ENCODE measurements around the gene ALKBH7. TPM values are rescaled to one million over a fixed set of nuclear protein-coding genes. Genes with fewer than 3 reads are reported as not detected.

Gene ALKBH7
- polyA plus RNA-seq, 1 of the 3 experiments (the other 2 are of a cell fraction), result 46.0 TPM

DNA sequence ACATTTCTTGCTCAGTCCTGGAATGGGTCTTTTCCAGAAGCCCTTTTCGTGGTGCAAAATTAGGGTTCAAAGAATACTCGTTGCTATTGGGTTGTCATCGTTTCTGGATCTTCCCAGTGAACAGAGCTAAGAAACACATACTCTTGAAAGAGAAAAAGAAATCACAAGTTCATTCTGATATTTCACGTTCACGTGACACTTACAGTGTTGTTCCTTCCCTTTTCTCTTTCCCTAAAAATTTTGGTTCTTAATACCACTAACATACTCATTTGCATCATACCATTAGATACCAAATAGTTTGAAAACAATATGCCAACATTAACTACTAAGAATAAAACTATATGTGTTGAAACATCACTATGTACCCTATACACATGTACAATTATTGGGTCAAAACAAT is 33.8 kb downstream of the ALKBH7 start:
- Histone ChIP-seq H3K4me2 (no peak overlapping the region), H3K79me2 (ENCODE audit: insufficient read depth) (no peaks in the 10 kb centered on the region), H3K4me1 (ENCODE audit: control insufficient read depth in 1 of 2, insufficient read depth in 2 of 2, low read depth in 1 of 2, low read length in 1 of 2) (no peaks in the 10 kb centered on the region), H3K36me3 (replicated peaks in 1 of 2; ENCODE audit: control insufficient read depth in 1 of 2, insufficient read depth in 2 of 2, low read length in 1 of 2) (no peaks in the 10 kb centered on the region), H3K9me3 (no peaks in the 10 kb centered on the region), H3K9ac (no peak overlapping the region), H3K4me3 (ENCODE audit: low read depth in 2 of 2, low read length in 1 of 2) (no peak overlapping the region), H2AFZ (ENCODE audit: low read depth) (no peak overlapping the region), H3K27ac (ENCODE audit: low read depth in 2 of 2, low read length in 1 of 2) (no peak overlapping the region), H3F3A (replicated peaks; ENCODE audit: insufficient read depth) (no peaks in the 10 kb centered on the region), H3K27me3 (ENCODE audit: insufficient read depth) (no peaks in the 10 kb centered on the region), H3K9me2 (no peaks in the 10 kb centered on the region), H4K20me1 (ENCODE audit: insufficient read depth) (no peaks in the 10 kb centered on the region)
- TF ChIP-seq TAF1 (IDR thresholded peaks at IDR 0.05; ENCODE audit: borderline replicate concordance, low read depth, low read length) (no peak), JUND (IDR thresholded peaks at IDR 0.05) (no peak), SMC3 (IDR thresholded peaks at IDR 0.05; ENCODE audit: low read depth, low read length) (no peak), RCOR1 (IDR thresholded peaks at IDR 0.05; ENCODE audit: low read length) (no peak), SIN3A (IDR thresholded peaks at IDR 0.05; ENCODE audit: borderline replicate concordance, low read depth, low read length) (no peak), NFIC (IDR thresholded peaks at IDR 0.05; ENCODE audit: borderline replicate concordance) (no peak), FOSL2 (IDR thresholded peaks at IDR 0.05; ENCODE audit: borderline replicate concordance, low read depth) (no peak), TEAD4 (IDR thresholded peaks at IDR 0.05; ENCODE audit: borderline replicate concordance, insufficient read depth) (no peak), GABPA (IDR thresholded peaks at IDR 0.05; ENCODE audit: low read depth) (no peak), EZH2phosphoT487 (IDR thresholded peaks at IDR 0.05; ENCODE audit: borderline replicate concordance, low read depth) (no peak), FOXJ3 (CRISPR knock-in tag; IDR thresholded peaks at IDR 0.05) (no peak), EP300 (IDR thresholded peaks at IDR 0.05; ENCODE audit: borderline replicate concordance in 1 of 2, low read depth in 1 of 2, low read length in 1 of 2) (no peak), MXI1 (IDR thresholded peaks at IDR 0.05; ENCODE audit: low read depth, low read length) (no peak)
- TF ChIP-seq, protein P1, sequence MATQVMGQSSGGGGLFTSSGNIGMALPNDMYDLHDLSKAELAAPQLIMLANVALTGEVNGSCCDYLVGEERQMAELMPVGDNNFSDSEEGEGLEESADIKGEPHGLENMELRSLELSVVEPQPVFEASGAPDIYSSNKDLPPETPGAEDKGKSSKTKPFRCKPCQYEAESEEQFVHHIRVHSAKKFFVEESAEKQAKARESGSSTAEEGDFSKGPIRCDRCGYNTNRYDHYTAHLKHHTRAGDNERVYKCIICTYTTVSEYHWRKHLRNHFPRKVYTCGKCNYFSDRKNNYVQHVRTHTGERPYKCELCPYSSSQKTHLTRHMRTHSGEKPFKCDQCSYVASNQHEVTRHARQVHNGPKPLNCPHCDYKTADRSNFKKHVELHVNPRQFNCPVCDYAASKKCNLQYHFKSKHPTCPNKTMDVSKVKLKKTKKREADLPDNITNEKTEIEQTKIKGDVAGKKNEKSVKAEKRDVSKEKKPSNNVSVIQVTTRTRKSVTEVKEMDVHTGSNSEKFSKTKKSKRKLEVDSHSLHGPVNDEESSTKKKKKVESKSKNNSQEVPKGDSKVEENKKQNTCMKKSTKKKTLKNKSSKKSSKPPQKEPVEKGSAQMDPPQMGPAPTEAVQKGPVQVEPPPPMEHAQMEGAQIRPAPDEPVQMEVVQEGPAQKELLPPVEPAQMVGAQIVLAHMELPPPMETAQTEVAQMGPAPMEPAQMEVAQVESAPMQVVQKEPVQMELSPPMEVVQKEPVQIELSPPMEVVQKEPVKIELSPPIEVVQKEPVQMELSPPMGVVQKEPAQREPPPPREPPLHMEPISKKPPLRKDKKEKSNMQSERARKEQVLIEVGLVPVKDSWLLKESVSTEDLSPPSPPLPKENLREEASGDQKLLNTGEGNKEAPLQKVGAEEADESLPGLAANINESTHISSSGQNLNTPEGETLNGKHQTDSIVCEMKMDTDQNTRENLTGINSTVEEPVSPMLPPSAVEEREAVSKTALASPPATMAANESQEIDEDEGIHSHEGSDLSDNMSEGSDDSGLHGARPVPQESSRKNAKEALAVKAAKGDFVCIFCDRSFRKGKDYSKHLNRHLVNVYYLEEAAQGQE (IDR thresholded peaks at IDR 0.05; ENCODE audit: low read depth, low read length), result no peak
- TF ChIP-seq, protein P2, sequence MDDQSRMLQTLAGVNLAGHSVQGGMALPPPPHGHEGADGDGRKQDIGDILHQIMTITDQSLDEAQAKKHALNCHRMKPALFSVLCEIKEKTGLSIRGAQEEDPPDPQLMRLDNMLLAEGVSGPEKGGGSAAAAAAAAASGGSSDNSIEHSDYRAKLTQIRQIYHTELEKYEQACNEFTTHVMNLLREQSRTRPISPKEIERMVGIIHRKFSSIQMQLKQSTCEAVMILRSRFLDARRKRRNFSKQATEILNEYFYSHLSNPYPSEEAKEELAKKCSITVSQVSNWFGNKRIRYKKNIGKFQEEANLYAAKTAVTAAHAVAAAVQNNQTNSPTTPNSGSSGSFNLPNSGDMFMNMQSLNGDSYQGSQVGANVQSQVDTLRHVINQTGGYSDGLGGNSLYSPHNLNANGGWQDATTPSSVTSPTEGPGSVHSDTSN (IDR thresholded peaks at IDR 0.05), result no peak
- CTCF ChIA-PET, result no interaction called here
- WGBS (ENCODE audit: low lambda C conversion rate), result 92% methylated on average over 5 of the region's 5 CpGs
- POLR2A ChIA-PET, result no interaction called here
- DNase-seq, result no peak
